Measurements from ENCODE around the gene FBL. TPM values are rescaled to one million over a fixed set of nuclear protein-coding genes. Genes with fewer than 3 reads are reported as not detected.
A peak's percentile ranks its signal among the peaks of the same experiment; 100 is the strongest.

Gene FBL
- total RNA-seq, 2 experiments from 2014 or later = 336 to 365 TPM

DNA sequence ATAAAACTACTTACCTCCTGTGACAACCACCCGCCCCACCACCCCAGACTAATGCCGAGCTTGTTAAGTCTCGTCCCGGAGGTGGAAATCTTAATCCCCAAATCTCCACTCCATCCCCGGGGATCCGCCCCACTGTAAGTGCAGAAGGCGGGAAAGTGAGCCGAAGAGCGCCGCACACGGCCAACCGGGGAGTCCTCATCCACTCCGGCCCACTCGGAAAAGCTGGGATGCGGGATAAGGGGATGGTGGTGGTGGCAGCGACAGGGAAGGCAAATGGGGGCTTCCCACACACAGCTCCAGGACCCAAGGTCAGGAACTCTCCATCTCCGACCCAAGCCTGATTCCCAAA is 621 bp downstream of the FBL start:
- Histone ChIP-seq H2AFZ (ENCODE audit: low read length) (peak overlapping the region; percentile 15; the same call in 1 of the 2 replicates), H4K20me1 (ENCODE audit: insufficient read depth, low read length) (peaks cover 37% of the 10 kb centered on the region), H3K4me3 (ENCODE audit: low read depth, low read length, poor library complexity, severe bottlenecking) (peak overlapping the region; percentile 90), H3K36me3 (ENCODE audit: insufficient read depth, low read length) (peaks cover 25% of the 10 kb centered on the region), H3K27ac (ENCODE audit: low read depth, low read length, poor library complexity, severe bottlenecking) (peak overlapping the region; percentile 52), H3K79me2 (ENCODE audit: insufficient read depth, low read depth, low read length) (peaks cover 56% of the 10 kb centered on the region), H3K9me2 (ENCODE audit: insufficient read depth, low read length) (no peaks in the 10 kb centered on the region), H3K9me3 (ENCODE audit: low read length) (no peaks in the 10 kb centered on the region), H3K4me2 (ENCODE audit: low read length) (peak overlapping the region; percentile 99), H3K4me1 (ENCODE audit: insufficient read depth, low read length, poor library complexity, severe bottlenecking) (peaks cover 33% of the 10 kb centered on the region)
- DNase-seq (ENCODE audit: low spot score) = peak; percentile 33
- intact Hi-C loops (cut with micrococcal nuclease; ENCODE audit: unreplicated experiment) = loop anchor here (2.0 kb wide), 1 partner anchor 79 kb away; no protein-coding TSS in a partner anchor
- TF ChIP-seq EZH2phosphoT487 (IDR thresholded peaks at IDR 0.05; ENCODE audit: borderline replicate concordance, low read depth, low read length) (no peak), CTCF (conservative IDR thresholded peaks at IDR 0.05; ENCODE audit: low read length) (0 out of 2 replicates have a peak, but pooled peaks have one; percentile 36)
- no TSS peak for BruUV-seq (replicated peaks)
- POLR2A ChIA-PET = interaction anchor here (0.5 to 1.3 kb wide), 3 partner anchors 12 to 441 kb away, joined by 3 to 7 read pairs (median 4); partner anchors contain the start of genes DYRK1B and PSMC4
- CTCF ChIA-PET (ENCODE audit: unreplicated experiment) = interaction anchor here (1.5 kb wide), 2 partner anchors 12 to 53 kb away, joined by 6 to 7 read pairs; partner anchors contain the start of gene DYRK1B

DNA sequence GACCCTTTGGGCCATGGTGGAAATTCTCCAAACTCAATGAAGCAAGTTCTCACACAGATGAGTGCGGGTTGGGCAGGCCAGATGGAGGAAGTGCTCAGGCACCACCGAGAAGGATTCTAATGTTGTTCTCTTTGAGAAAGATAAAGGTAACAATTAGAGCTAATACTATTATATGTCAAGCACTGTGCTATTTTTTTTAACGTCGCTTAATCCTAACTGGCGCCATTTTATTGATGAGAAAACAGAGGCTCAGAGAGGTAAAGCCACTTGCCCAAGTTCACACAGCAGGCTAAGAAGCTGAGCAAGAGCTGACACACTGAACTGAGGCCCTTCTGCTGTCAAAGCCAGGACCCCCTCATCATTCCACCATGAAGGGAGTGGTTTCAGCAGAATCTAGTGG is 1.0 kb downstream of the FBL start:
- ChIA-PET POLR2A (interaction anchor here (0.5 to 1.3 kb wide), 3 partner anchors 11 to 441 kb away, joined by 3 to 7 read pairs (median 4); partner anchors contain the start of genes DYRK1B and PSMC4), CTCF (ENCODE audit: unreplicated experiment) (interaction anchor here (1.5 kb wide), 2 partner anchors 11 to 53 kb away, joined by 6 to 7 read pairs; partner anchors contain the start of gene DYRK1B)
- Histone ChIP-seq H4K20me1 (ENCODE audit: insufficient read depth, low read length) (peaks cover 37% of the 10 kb centered on the region), H3K4me2 (ENCODE audit: low read length) (peak overlapping the region; percentile 99), H3K27ac (ENCODE audit: low read depth, low read length, poor library complexity, severe bottlenecking) (peak overlapping the region; percentile 52), H3K9me2 (ENCODE audit: insufficient read depth, low read length) (no peaks in the 10 kb centered on the region), H3K36me3 (ENCODE audit: insufficient read depth, low read length) (peaks cover 29% of the 10 kb centered on the region), H3K9me3 (ENCODE audit: low read length) (no peaks in the 10 kb centered on the region), H3K79me2 (ENCODE audit: insufficient read depth, low read depth, low read length) (peaks cover 60% of the 10 kb centered on the region), H3K4me1 (ENCODE audit: insufficient read depth, low read length, poor library complexity, severe bottlenecking) (peaks cover 33% of the 10 kb centered on the region), H2AFZ (ENCODE audit: low read length) (no peak overlapping the region), H3K4me3 (ENCODE audit: low read depth, low read length, poor library complexity, severe bottlenecking) (peak overlapping the region; percentile 90)
- TF ChIP-seq CTCF (conservative IDR thresholded peaks at IDR 0.05; ENCODE audit: low read length) (no peak), EZH2phosphoT487 (IDR thresholded peaks at IDR 0.05; ENCODE audit: borderline replicate concordance, low read depth, low read length) (no peak)
- intact Hi-C loops (cut with micrococcal nuclease; ENCODE audit: unreplicated experiment) = loop anchor here (2.0 kb wide), 1 partner anchor 78 kb away; no protein-coding TSS in a partner anchor
- BruUV-seq (replicated peaks) = no TSS peak
- peak; percentile 34 for DNase-seq (ENCODE audit: low spot score)
